GM21360 (cell line): ENCODE data around the gene LGALS9C.
"Not testable (repeated sequence)": the region's sequence is repeated elsewhere in the genome, so short reads cannot be mapped to it uniquely, and the experiment has no call there.

Source experiments
- ATAC-seq: cut with Tn5 transposase; IDR thresholded peaks from one replicate; pipeline ENCODE4 v1.9.1; 2021; ENCODE audit warnings: mild to moderate bottlenecking, moderate library complexity; ENCODE audit not compliant: unreplicated experiment

Gene LGALS9C

GRCh38 chr17:18477367-18477766 lies 778 bp downstream of the LGALS9C start:
- not testable (repeated sequence) for ATAC-seq

GRCh38 chr17:18478362-18478761 lies 1.8 kb downstream of the LGALS9C start:
- not testable (repeated sequence) for ATAC-seq

GRCh38 chr17:18478977-18479595 lies 2.5 kb downstream of the LGALS9C start:
- ATAC-seq, result not testable (repeated sequence)

GRCh38 chr17:18481775-18482174 lies 5.2 kb downstream of the LGALS9C start:
- not testable (repeated sequence) for ATAC-seq

- not testable (repeated sequence) for ATAC-seq
Measured at GRCh38 chr17:18485936-18486464, 9.4 kb downstream of the LGALS9C start.

GRCh38 chr17:18487633-18488032 lies 11.0 kb downstream of the LGALS9C start:
- not testable (repeated sequence) for ATAC-seq

GRCh38 chr17:18488622-18489021 lies 12.0 kb downstream of the LGALS9C start:
- not testable (repeated sequence) for ATAC-seq

GRCh38 chr17:18490016-18490415 lies 13.4 kb downstream of the LGALS9C start:
- ATAC-seq, result not testable (repeated sequence)

- not testable (repeated sequence) for ATAC-seq
Measured at GRCh38 chr17:18492712-18493480, 16.3 kb downstream of the LGALS9C start.

GRCh38 chr17:18494250-18494768 lies 17.7 kb downstream of the LGALS9C start:
- not testable (repeated sequence) for ATAC-seq

GRCh38 chr17:18497044-18497443 lies 20.5 kb downstream of the LGALS9C start:
- ATAC-seq, result not testable (repeated sequence)

GRCh38 chr17:18499100-18499499 lies 22.5 kb downstream of the LGALS9C start:
- not testable (repeated sequence) for ATAC-seq

- not testable (repeated sequence) for ATAC-seq
Measured at GRCh38 chr17:18499756-18500155, 23.2 kb downstream of the LGALS9C start.

- ATAC-seq, result not testable (repeated sequence)
Measured at GRCh38 chr17:18500281-18500680, 23.7 kb downstream of the LGALS9C start.

- not testable (repeated sequence) for ATAC-seq
Measured at GRCh38 chr17:18500816-18501215, 24.2 kb downstream of the LGALS9C start.

GRCh38 chr17:18503221-18503620 lies 26.6 kb downstream of the LGALS9C start:
- ATAC-seq, result not testable (repeated sequence)

GRCh38 chr17:18507729-18508128 lies 31.1 kb downstream of the LGALS9C start:
- ATAC-seq, result not testable (repeated sequence)

GRCh38 chr17:18508667-18509066 lies 32.1 kb downstream of the LGALS9C start:
- ATAC-seq, result not testable (repeated sequence)

- ATAC-seq, result not testable (repeated sequence)
Measured at GRCh38 chr17:18521100-18521499, 44.5 kb downstream of the LGALS9C start.

GRCh38 chr17:18525015-18525414 lies 48.4 kb downstream of the LGALS9C start:
- ATAC-seq, result not testable (repeated sequence)

- not testable (repeated sequence) for ATAC-seq
Measured at GRCh38 chr17:18526168-18526800, 49.7 kb downstream of the LGALS9C start.
